Left hindlimb (tissue), 1 donor: ENCODE results near the gene TMEM141.
"Not testable (repeated sequence)": the region's sequence is repeated elsewhere in the genome, so short reads cannot be mapped to it uniquely, and the experiment has no call there.

Experiments used
- DNase-seq: peaks from one replicate; pipeline ENCODE4 v3.0.0-alpha.2; 2018

The TMEM141 gene

GRCh38 chr9:136835932-136836904 lies 45.1 kb downstream of the TMEM141 start:
- DNase-seq: peak; percentile 40

GRCh38 chr9:136837146-136837855 lies 46.2 kb downstream of the TMEM141 start:
- peak; percentile 40 for DNase-seq

- not testable (repeated sequence) for DNase-seq
Measured at GRCh38 chr9:136837856-136838277, 46.7 kb downstream of the TMEM141 start.

GRCh38 chr9:136838314-136839228 lies 47.4 kb downstream of the TMEM141 start:
- no peak for DNase-seq

GRCh38 chr9:136839229-136840139 lies 48.3 kb downstream of the TMEM141 start:
- DNase-seq: no peak

GRCh38 chr9:136840140-136840876 lies 49.2 kb downstream of the TMEM141 start:
- no peak for DNase-seq

GRCh38 chr9:136840877-136841645 lies 49.9 kb downstream of the TMEM141 start:
- peak; percentile 76 for DNase-seq

- DNase-seq: not testable (repeated sequence)
Measured at GRCh38 chr9:136841646-136842379, 50.7 kb downstream of the TMEM141 start.

- peak; percentile 85 for DNase-seq
Measured at GRCh38 chr9:136842380-136842948, 51.3 kb downstream of the TMEM141 start, which contains the start of gene AJM1. Gene AJM1, plus strand, starts transcription at chr9:136842478. Its CDS starts 1,937 bp downstream, at chr9:136844415.
